Fibroblast of mammary gland (primary cell): ENCODE measurements around the gene EFL1.
A peak's percentile ranks its signal among the peaks of the same experiment; 100 is the strongest.

ENCODE experiments used
- DNase-seq: peaks from one replicate; pipeline ENCODE4 v3.0.0-alpha.2; 2010; ENCODE audit warnings: low read depth
- H3K4me3 ChIP-seq: 2 replicates; pipeline ENCODE4 v1.5.1; 2011; ENCODE audit warnings: low read depth, mild to moderate bottlenecking, low read length, moderate library complexity; ENCODE audit not compliant: control insufficient read depth
- CTCF ChIP-seq: conservative IDR thresholded peaks from 2 replicates; pipeline ENCODE4 v1.5.1; 2011; ENCODE audit warnings: low read depth, low read length, inconsistent platforms; ENCODE audit not compliant: control insufficient read depth, insufficient read depth

The EFL1 gene

GRCh38 chr15:82173108-82173507, 89.4 kb downstream of the EFL1 start:
- TF ChIP-seq CTCF, result no peak
- H3K4me3 ChIP-seq, result no peak overlapping the region
- no peak for DNase-seq

GRCh38 chr15:82172506-82172905, 90.0 kb downstream of the EFL1 start:
- DNase-seq, result no peak
- no peak overlapping the region for H3K4me3 ChIP-seq
- TF ChIP-seq CTCF, result no peak

- TF ChIP-seq CTCF, result no peak
- no peak for DNase-seq
Observed at GRCh38 chr15:82168757-82169156, 93.8 kb downstream of the EFL1 start.

GRCh38 chr15:82168296-82168695, 94.2 kb downstream of the EFL1 start:
- TF ChIP-seq CTCF, result no peak
- DNase-seq, result peak; percentile 31
- H3K4me3 ChIP-seq, result no peak overlapping the region

More at GRCh38 chr15:82168757-82169156, 93.8 kb downstream of the EFL1 start:
- H3K4me3 ChIP-seq, result no peak overlapping the region

- peak; percentile 70 for DNase-seq
- H3K4me3 ChIP-seq, result no peak overlapping the region
- TF ChIP-seq CTCF, result no peak
Observed at GRCh38 chr15:82165948-82166376, 96.6 kb downstream of the EFL1 start.

- DNase-seq, result peak; percentile 100
- H3K4me3 ChIP-seq, result no peak overlapping the region
- TF ChIP-seq CTCF, result no peak
Observed at GRCh38 chr15:82159922-82160321, 102.6 kb downstream of the EFL1 start.

GRCh38 chr15:82158811-82159210, 103.7 kb downstream of the EFL1 start:
- TF ChIP-seq CTCF, result no peak
- DNase-seq, result no peak

More at GRCh38 chr15:82158811-82159210, 103.7 kb downstream of the EFL1 start:
- no peak overlapping the region for H3K4me3 ChIP-seq
